HepG2 (cell line): Measurements from ENCODE around the gene GTF2F2. TPM values are rescaled to one million over a fixed set of nuclear protein-coding genes. Genes with fewer than 3 reads are reported as not detected.

ENCODE experiments used
- ATAC-seq: fragments of 200-7000 bp; cut with Tn5 transposase; 3 replicates; pipeline ENCODE4 v1.9.1; 2020; ENCODE audit warnings: mild to moderate bottlenecking, moderate library complexity
- BruUV-seq: library from RNA; stranded (reverse); fragments of 400-500 nt; replicated peaks from 2 replicates; lab custom pipeline; 2021; lab: Mats Ljungman, UMichigan
- CTCF ChIA-PET: fragments of 300-600 bp; formaldehyde crosslinking; extraction: SDS; loops from one replicate; lab custom pipeline; 2021; ENCODE audit warnings: low total read pairs, inconsistent platforms, low intra/inter-chr PET ratio; lab: Yijun Ruan, JAX
- POLR2A ChIA-PET: fragments of 350-600 bp; sonication (Branson Sonifier 250); formaldehyde crosslinking; loops from one replicate; lab custom pipeline; 2020; ENCODE audit warnings: antibody characterized with exemption, inconsistent platforms; lab: Yijun Ruan, JAX
- DNase-seq: peaks from one replicate; pipeline ENCODE4 v3.0.0-alpha.2; 2015; ENCODE audit warnings: low spot score
- FAIRE-seq: peaks from 3 replicates; lab custom pipeline; 2011; peaks lifted over from hg19 to GRCh38; lab: Jason Lieb, UNC
- H2AFZ ChIP-seq: one replicate; pipeline ENCODE4 v1.6.1; 2011; ENCODE audit warnings: low read length, inconsistent platforms
- H3K27ac ChIP-seq: fragments of 300-600 bp; 3 replicates; pipeline ENCODE4 v1.8.0; 2011; ENCODE audit warnings: mixed run types, mild to moderate bottlenecking, mixed read lengths, low read length, inconsistent platforms; ENCODE audit not compliant: insufficient read depth; ENCODE audit errors: extremely low read length
- H3K27me3 ChIP-seq, 2 experiments: fragments of 200-600 bp in 1 of 2; 2 replicates in 1 of 2; 3 replicates in 1 of 2; pipeline versions ENCODE4 v1.6.0 to v1.8.0; 2011; ENCODE audit warnings: low read length in 2 of 2, mild to moderate bottlenecking in 2 of 2, moderate library complexity in 2 of 2, inconsistent platforms in 1 of 2; ENCODE audit not compliant: insufficient read depth in 2 of 2, control insufficient read depth in 1 of 2
- H3K36me3 ChIP-seq, 2 experiments: fragments of 200-600 bp in 1 of 2; replicated peaks in 1 of 2; 2 replicates in 1 of 2; 3 replicates in 1 of 2; pipeline versions ENCODE4 v1.5.1 to v1.8.0; 2011; ENCODE audit warnings: low read length in 2 of 2, inconsistent platforms in 1 of 2; ENCODE audit not compliant: insufficient read depth in 2 of 2, control insufficient read depth in 1 of 2
- H3K4me1 ChIP-seq: 2 replicates; pipeline ENCODE4 v1.5.1; 2012; ENCODE audit warnings: low read length, inconsistent platforms; ENCODE audit not compliant: insufficient read depth
- H3K4me2 ChIP-seq: 2 replicates; pipeline ENCODE4 v1.6.0; 2011; ENCODE audit warnings: low read depth, low read length, inconsistent platforms
- H3K4me3 ChIP-seq, 3 experiments: fragments of 200-600 bp in 1 of 3; sonication (generic), shearing (Covaris generic) in 1 of 3; replicated peaks in 1 of 3; 2 replicates each; pipeline ENCODE4 v1.5.1; 2011 to 2016; ENCODE audit warnings: low read length in 3 of 3, inconsistent platforms in 2 of 3, low read depth in 2 of 3, mild to moderate bottlenecking in 2 of 3, control low read depth in 1 of 3, mixed read lengths in 1 of 3; ENCODE audit not compliant: insufficient read depth in 1 of 3
- H3K79me2 ChIP-seq: one replicate; pipeline ENCODE4 v1.6.1; 2011; ENCODE audit warnings: low read length, inconsistent platforms; ENCODE audit not compliant: insufficient read depth
- H3K9ac ChIP-seq: 2 replicates; pipeline ENCODE4 v1.6.0; 2011; ENCODE audit warnings: mild to moderate bottlenecking, low read depth, low read length, inconsistent platforms; ENCODE audit not compliant: insufficient read depth
- H3K9me3 ChIP-seq: 2 replicates; pipeline ENCODE4 v1.5.1; 2012; ENCODE audit warnings: mild to moderate bottlenecking, low read length
- H4K20me1 ChIP-seq: 2 replicates; pipeline ENCODE4 v1.6.0; 2011; ENCODE audit warnings: inconsistent platforms, mild to moderate bottlenecking, low read length, moderate library complexity; ENCODE audit not compliant: insufficient read depth
- ERF ChIP-seq: IDR thresholded peaks from 2 replicates; pipeline ENCODE4 v1.6.1; 2018; ENCODE audit warnings: missing biosample characterization, missing genetic modification reagents
- GATA4 ChIP-seq: sonication (generic); IDR thresholded peaks from 2 replicates; pipeline ENCODE4 v1.6.1; 2016; ENCODE audit warnings: antibody characterized with exemption, low read depth, borderline replicate concordance
- KDM6A ChIP-seq: IDR thresholded peaks from 2 replicates; pipeline ENCODE4 v1.6.1; 2016; ENCODE audit warnings: low read depth
- NFKB2 ChIP-seq: sonication (generic); formaldehyde crosslinking; IDR thresholded peaks from 2 replicates; pipeline ENCODE4 v1.4.0; 2020; ENCODE audit warnings: missing genetic modification reagents, borderline replicate concordance
- ONECUT2 ChIP-seq: sonication (generic); formaldehyde crosslinking; IDR thresholded peaks from 2 replicates; pipeline ENCODE4 v1.4.0; 2020; ENCODE audit warnings: missing genetic modification reagents
- TAF1 ChIP-seq: sonication (generic); formaldehyde crosslinking; IDR thresholded peaks from 2 replicates; pipeline ENCODE4 v1.4.0; 2020; ENCODE audit warnings: missing genetic modification reagents
- ZKSCAN8 ChIP-seq: IDR thresholded peaks from 2 replicates; pipeline ENCODE4 v1.6.1; 2016; ENCODE audit warnings: borderline replicate concordance, missing genetic modification reagents, missing compliant biosample characterization
- WGBS: methylation state at CpG from one replicate; pipeline ENCODE4 v1.1.6; 2017; ENCODE audit warnings: low lambda C conversion rate; 5-methylcytosine and 5-hydroxymethylcytosine counted together
- in situ Hi-C: cut with HindIII; loops from 2 replicates; pipeline ENCODE4 v1.10.0; 2017; ENCODE audit warnings: low pct_unique_long_range_greater_than_20kb; ENCODE audit not compliant: extremely low pct_ligation_motif_present
- intact Hi-C: fragments of 100-400 bp; cut with micrococcal nuclease; formaldehyde crosslinking; loops from one replicate; pipeline ENCODE4 v1.10.0; 2022; ENCODE audit not compliant: unreplicated experiment
- polyA plus RNA-seq, 8 experiments: library from polyadenylated mRNA; depleted of rRNA in 3 of 8; stranded (reverse) in 7 of 8; unstranded in 1 of 8; fragments of >200 nt; fragmentation: Illumina TruSeq in 4 of 8; extraction: Trizol in 4 of 8; gene quantifications; 2 replicates each; pipeline versions ENCODE4 v1.2.1 to v1.2.3, GENCODE V29; 2011 to 2016; ENCODE audit warnings: low read depth in 4 of 8, missing spikeins in 1 of 8, mixed read lengths in 1 of 8; ENCODE audit not compliant: insufficient read depth in 1 of 8
- total RNA-seq, 5 experiments: library from RNA; depleted of rRNA; stranded (reverse); fragments of >200 nt; fragmentation: Illumina TruSeq; extraction: Trizol; gene quantifications; 2 replicates each; pipeline ENCODE4 v1.2.3, GENCODE V29; 2016; ENCODE audit warnings: low read depth in 1 of 5
- TF ChIP-seq, protein P1 (sequence below): sonication (generic); formaldehyde crosslinking; IDR thresholded peaks from 2 replicates; pipeline ENCODE4 v1.4.0; 2020; ENCODE audit warnings: mild to moderate bottlenecking, missing genetic modification reagents
- TF ChIP-seq, protein P2 (sequence below): sonication (generic); formaldehyde crosslinking; IDR thresholded peaks from 2 replicates; pipeline ENCODE4 v1.4.0; 2020; ENCODE audit warnings: mild to moderate bottlenecking, missing genetic modification reagents

GTF2F2 gene
- total and polyA plus RNA-seq, 2 of the 13 experiments (the other 11 are each of a cell fraction or from before 2014, with no cell fraction given), result 10.6 to 32.8 TPM

DNA sequence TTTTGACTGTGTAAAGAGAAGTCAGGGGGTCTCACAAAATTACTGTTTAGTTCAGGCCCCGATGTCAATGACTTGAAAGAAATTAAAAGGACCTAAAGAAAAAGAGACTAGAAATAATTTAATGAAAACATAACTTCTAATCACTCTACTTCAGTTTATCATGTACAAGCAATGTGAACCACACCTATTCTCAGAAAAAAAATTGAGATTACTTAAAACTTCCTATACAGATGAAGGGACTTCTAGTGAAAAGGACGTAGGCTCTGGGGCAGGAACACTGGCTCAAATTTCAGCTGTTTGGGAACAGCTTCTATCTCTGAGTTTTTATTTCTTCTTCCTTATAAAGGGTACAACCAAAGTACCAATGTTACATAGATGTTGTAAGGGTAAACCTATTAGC lies 182.7 kb downstream of the GTF2F2 start:
- Histone ChIP-seq H3K9ac (no peak overlapping the region), H3K9me3 (no peaks in the 10 kb centered on the region), H3K27me3 (peaks cover 0 to 7% of the 10 kb centered on the region in 2 experiments; a peak in 1 of 5 replicates), H3K4me3 (no peak overlapping the region), H3K27ac (no peak overlapping the region), H3K4me1 (peaks cover 13% of the 10 kb centered on the region)
- in situ Hi-C loops, result no loop called here
- FAIRE-seq, result no peak
- ATAC-seq, result no peak
- POLR2A ChIA-PET, result no interaction called here
- intact Hi-C loops, result no loop called here
- 28% methylated on average over 2 of the region's 2 CpGs for WGBS
- BruUV-seq, result no TSS peak
- TF ChIP-seq GATA4 (no peak), KDM6A (no peak), ERF (CRISPR knock-in tag) (no peak), TAF1 (CRISPR knock-in tag) (no peak), ONECUT2 (CRISPR knock-in tag) (no peak), ZKSCAN8 (CRISPR knock-in tag) (no peak), NFKB2 (no peak)
- TF ChIP-seq, protein P1, sequence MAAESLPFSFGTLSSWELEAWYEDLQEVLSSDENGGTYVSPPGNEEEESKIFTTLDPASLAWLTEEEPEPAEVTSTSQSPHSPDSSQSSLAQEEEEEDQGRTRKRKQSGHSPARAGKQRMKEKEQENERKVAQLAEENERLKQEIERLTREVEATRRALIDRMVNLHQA (CRISPR knock-in tag), result no peak
- TF ChIP-seq, protein P2, sequence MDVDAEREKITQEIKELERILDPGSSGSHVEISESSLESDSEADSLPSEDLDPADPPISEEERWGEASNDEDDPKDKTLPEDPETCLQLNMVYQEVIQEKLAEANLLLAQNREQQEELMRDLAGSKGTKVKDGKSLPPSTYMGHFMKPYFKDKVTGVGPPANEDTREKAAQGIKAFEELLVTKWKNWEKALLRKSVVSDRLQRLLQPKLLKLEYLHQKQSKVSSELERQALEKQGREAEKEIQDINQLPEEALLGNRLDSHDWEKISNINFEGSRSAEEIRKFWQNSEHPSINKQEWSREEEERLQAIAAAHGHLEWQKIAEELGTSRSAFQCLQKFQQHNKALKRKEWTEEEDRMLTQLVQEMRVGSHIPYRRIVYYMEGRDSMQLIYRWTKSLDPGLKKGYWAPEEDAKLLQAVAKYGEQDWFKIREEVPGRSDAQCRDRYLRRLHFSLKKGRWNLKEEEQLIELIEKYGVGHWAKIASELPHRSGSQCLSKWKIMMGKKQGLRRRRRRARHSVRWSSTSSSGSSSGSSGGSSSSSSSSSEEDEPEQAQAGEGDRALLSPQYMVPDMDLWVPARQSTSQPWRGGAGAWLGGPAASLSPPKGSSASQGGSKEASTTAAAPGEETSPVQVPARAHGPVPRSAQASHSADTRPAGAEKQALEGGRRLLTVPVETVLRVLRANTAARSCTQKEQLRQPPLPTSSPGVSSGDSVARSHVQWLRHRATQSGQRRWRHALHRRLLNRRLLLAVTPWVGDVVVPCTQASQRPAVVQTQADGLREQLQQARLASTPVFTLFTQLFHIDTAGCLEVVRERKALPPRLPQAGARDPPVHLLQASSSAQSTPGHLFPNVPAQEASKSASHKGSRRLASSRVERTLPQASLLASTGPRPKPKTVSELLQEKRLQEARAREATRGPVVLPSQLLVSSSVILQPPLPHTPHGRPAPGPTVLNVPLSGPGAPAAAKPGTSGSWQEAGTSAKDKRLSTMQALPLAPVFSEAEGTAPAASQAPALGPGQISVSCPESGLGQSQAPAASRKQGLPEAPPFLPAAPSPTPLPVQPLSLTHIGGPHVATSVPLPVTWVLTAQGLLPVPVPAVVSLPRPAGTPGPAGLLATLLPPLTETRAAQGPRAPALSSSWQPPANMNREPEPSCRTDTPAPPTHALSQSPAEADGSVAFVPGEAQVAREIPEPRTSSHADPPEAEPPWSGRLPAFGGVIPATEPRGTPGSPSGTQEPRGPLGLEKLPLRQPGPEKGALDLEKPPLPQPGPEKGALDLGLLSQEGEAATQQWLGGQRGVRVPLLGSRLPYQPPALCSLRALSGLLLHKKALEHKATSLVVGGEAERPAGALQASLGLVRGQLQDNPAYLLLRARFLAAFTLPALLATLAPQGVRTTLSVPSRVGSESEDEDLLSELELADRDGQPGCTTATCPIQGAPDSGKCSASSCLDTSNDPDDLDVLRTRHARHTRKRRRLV (CRISPR knock-in tag), result no peak
- TF ChIP-seq, all 625 proteins: peak for 0
- H3K4me2 ChIP-seq, result no peak overlapping the region
- H2AFZ ChIP-seq, result no peak overlapping the region
- no peaks in the 10 kb centered on the region for H3K79me2 ChIP-seq
- no peaks in the 10 kb centered on the region for H4K20me1 ChIP-seq
- H3K36me3 ChIP-seq, result no peaks in the 10 kb centered on the region
- DNase-seq, result no peak
- CTCF ChIA-PET, result no interaction called here
